Measurements from ENCODE around the gene LCN10. TPM values are rescaled to one million over a fixed set of nuclear protein-coding genes. Genes with fewer than 3 reads are reported as not detected.

Gene LCN10
- total and polyA plus RNA-seq, 3 experiments from 2014 or later, result 0.22 to 1.2 (median 1.1) TPM

DNA sequence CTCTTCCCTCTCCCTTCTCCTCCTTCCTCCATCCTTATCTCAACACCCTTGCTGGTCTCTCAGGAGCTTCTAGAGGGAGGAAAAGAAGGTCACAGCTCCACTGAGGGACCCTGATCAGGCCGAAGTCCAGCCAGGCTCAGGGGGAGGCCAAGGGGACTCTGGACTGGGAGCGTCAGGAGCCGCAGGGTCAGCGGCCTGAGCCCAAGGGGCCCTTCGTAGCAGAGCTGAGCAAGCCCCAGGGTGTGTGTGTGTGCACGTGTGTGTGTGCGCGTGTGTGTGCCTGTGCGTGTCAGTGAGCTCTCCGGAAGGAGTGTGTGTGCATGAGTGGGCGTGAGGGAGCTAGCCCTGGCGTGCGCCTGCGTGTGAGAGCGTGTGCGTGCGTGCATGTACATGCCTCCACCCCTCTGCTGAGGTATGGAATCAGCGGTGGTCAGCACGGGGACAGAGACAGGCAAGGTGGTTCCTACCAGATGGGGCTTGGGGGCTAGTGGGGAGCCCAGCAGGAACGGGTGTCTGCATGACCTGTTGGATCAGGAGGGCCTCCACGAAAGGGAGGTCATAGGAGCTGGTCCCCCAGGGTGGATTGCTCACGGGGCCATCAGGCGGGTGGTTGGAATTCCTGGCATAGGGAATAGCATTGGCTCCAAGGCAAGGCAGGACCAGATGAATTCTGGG lies 45.5 kb downstream of the LCN10 start:
- Mint-ChIP-seq H3K4me3 (no peak overlapping the region), H3K9me3 (no peaks in the 10 kb centered on the region), H3K27me3 (peaks cover 14 to 15% of the 10 kb centered on the region in 2 donors), H3K4me1 (peaks cover 9 to 17% (median 16%) of the 10 kb centered on the region in 3 donors), H3K36me3 (no peaks in the 10 kb centered on the region), H3K27ac (peak overlapping the region in 2 of 8 donors; percentile 21 to 34)
- CTCF ChIA-PET, result interaction anchor here (1.3 kb wide), 1 partner anchor 30 kb away, joined by 3 read pairs; no protein-coding TSS in a partner anchor
- Histone ChIP-seq H3K9me3 (ENCODE audit: low read length) (no peaks in the 10 kb centered on the region), H3K4me3 (ENCODE audit: low read length) (no peak overlapping the region), H3K36me3 (ENCODE audit: insufficient read depth, low read length) (no peaks in the 10 kb centered on the region), H3K4me1 (ENCODE audit: insufficient read depth, low read length) (peaks cover 14% of the 10 kb centered on the region), H3K27me3 (ENCODE audit: insufficient read depth, low read length, poor library complexity, severe bottlenecking) (no peaks in the 10 kb centered on the region), H3K27ac (ENCODE audit: low read depth, low read length) (no peak overlapping the region)
- POLR2A ChIA-PET, result no interaction called here
- DNase-seq, result no peak

DNA sequence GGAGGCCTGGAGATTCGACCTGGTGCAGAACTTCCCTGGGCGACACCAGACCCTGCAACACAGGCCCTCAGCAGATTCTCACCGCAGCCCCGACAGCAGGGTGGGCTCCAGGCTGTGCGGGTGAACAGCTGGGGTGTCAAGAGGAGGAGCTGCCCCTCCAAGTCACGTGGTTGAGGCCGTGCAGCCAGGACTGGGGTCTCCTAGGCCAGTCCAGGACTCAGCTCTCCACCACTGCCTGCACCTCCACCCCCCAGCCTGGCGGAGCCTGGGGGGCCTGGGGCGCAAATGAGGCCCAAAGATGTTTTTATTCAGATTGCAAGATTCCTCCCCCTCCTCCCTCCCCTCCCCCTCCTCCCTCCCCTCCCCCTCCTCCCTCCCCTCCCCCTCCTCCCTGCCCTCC lies 46.2 kb downstream of the LCN10 start:
- H3K27me3 Mint-ChIP-seq, result peaks cover 14 to 15% of the 10 kb centered on the region in 2 donors
- H3K36me3 Mint-ChIP-seq, result no peaks in the 10 kb centered on the region
- H3K4me1 ChIP-seq (ENCODE audit: insufficient read depth, low read length), result peaks cover 14% of the 10 kb centered on the region
- no peak overlapping the region for H3K4me3 Mint-ChIP-seq
- H3K27ac Mint-ChIP-seq, result no peak overlapping the region
- no peaks in the 10 kb centered on the region for H3K9me3 Mint-ChIP-seq
- ChIA-PET POLR2A (no interaction called here), CTCF (interaction anchor here (1.3 kb wide), 1 partner anchor 31 kb away, joined by 3 read pairs; no protein-coding TSS in a partner anchor)
- H3K27ac ChIP-seq (ENCODE audit: low read depth, low read length), result no peak overlapping the region
- H3K4me1 Mint-ChIP-seq, result peaks cover 7 to 13% (median 13%) of the 10 kb centered on the region in 3 donors
- no peaks in the 10 kb centered on the region for H3K9me3 ChIP-seq (ENCODE audit: low read length)
- no peaks in the 10 kb centered on the region for H3K36me3 ChIP-seq (ENCODE audit: insufficient read depth, low read length)
- DNase-seq, result no peak
- no peaks in the 10 kb centered on the region for H3K27me3 ChIP-seq (ENCODE audit: insufficient read depth, low read length, poor library complexity, severe bottlenecking)
- no peak overlapping the region for H3K4me3 ChIP-seq (ENCODE audit: low read length)

DNA sequence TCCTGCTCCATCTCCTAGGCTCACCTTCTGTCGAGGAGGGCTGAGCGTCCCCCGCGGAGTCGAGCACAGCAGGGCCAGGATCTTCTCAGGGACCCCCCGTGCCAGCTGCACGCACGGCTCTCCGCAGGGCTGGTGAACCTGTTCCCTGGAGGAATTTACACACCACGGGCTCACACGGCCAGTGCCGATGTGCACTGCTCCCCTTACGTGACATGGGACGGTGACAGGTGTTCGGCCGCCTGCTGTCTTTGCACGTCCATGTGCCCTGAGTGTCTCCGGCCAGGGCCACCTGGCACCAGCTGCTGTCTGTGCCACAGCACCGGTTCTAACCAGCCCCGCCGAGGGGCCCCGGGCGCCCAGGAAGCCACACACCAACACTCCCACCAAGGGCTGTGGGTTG lies 46.8 kb downstream of the LCN10 start:
- CTCF ChIA-PET, result no interaction called here
- H3K4me1 ChIP-seq (ENCODE audit: insufficient read depth, low read length), result peaks cover 10% of the 10 kb centered on the region

GRCh38 chr9:136695435-136695895 lies 47.3 kb downstream of the LCN10 start:
- Mint-ChIP-seq H3K36me3 (no peaks in the 10 kb centered on the region), H3K9me3 (no peaks in the 10 kb centered on the region), H3K4me3 (no peak overlapping the region), H3K4me1 (peaks cover 1 to 5% (median 4%) of the 10 kb centered on the region in 3 donors), H3K27ac (no peak overlapping the region), H3K27me3 (peaks cover 9 to 15% of the 10 kb centered on the region in 2 donors)
- H3K9me3 ChIP-seq (ENCODE audit: low read length), result no peaks in the 10 kb centered on the region
- no peak for DNase-seq
- ChIA-PET POLR2A (no interaction called here), CTCF (no interaction called here)
- H3K4me1 ChIP-seq (ENCODE audit: insufficient read depth, low read length), result peaks cover 6% of the 10 kb centered on the region
- no peaks in the 10 kb centered on the region for H3K27me3 ChIP-seq (ENCODE audit: insufficient read depth, low read length, poor library complexity, severe bottlenecking)
- H3K4me3 ChIP-seq (ENCODE audit: low read length), result no peak overlapping the region
- H3K27ac ChIP-seq (ENCODE audit: low read depth, low read length), result no peak overlapping the region
- no peaks in the 10 kb centered on the region for H3K36me3 ChIP-seq (ENCODE audit: insufficient read depth, low read length)

More for the DNA sequence above, 46.8 kb downstream of the LCN10 start:
- H3K36me3 Mint-ChIP-seq, result no peaks in the 10 kb centered on the region
- no peaks in the 10 kb centered on the region for H3K9me3 ChIP-seq (ENCODE audit: low read length)
- no peaks in the 10 kb centered on the region for H3K9me3 Mint-ChIP-seq
- no peaks in the 10 kb centered on the region for H3K36me3 ChIP-seq (ENCODE audit: insufficient read depth, low read length)
- H3K27ac Mint-ChIP-seq, result peak overlapping the region in 1 of 8 donors; percentile 14
- DNase-seq, result no peak
- peaks cover 3 to 8% (median 7%) of the 10 kb centered on the region in 3 donors for H3K4me1 Mint-ChIP-seq
- H3K27ac ChIP-seq (ENCODE audit: low read depth, low read length), result no peak overlapping the region
- no peak overlapping the region for H3K4me3 ChIP-seq (ENCODE audit: low read length)
- no peaks in the 10 kb centered on the region for H3K27me3 ChIP-seq (ENCODE audit: insufficient read depth, low read length, poor library complexity, severe bottlenecking)
- H3K27me3 Mint-ChIP-seq, result peaks cover 10 to 15% of the 10 kb centered on the region in 2 donors
- POLR2A ChIA-PET, result no interaction called here
- H3K4me3 Mint-ChIP-seq, result no peak overlapping the region

GRCh38 chr9:136694872-136695247 lies 47.9 kb downstream of the LCN10 start:
- POLR2A ChIA-PET, result no interaction called here
- Mint-ChIP-seq H3K4me1 (peaks cover 0 to 1% (median 0%) of the 10 kb centered on the region in 3 donors), H3K27me3 (peaks cover 9 to 15% of the 10 kb centered on the region in 2 donors), H3K27ac (no peak overlapping the region), H3K36me3 (no peaks in the 10 kb centered on the region), H3K4me3 (no peak overlapping the region), H3K9me3 (no peaks in the 10 kb centered on the region)
- Histone ChIP-seq H3K4me3 (ENCODE audit: low read length) (no peak overlapping the region), H3K9me3 (ENCODE audit: low read length) (no peaks in the 10 kb centered on the region), H3K27ac (ENCODE audit: low read depth, low read length) (no peak overlapping the region), H3K36me3 (ENCODE audit: insufficient read depth, low read length) (no peaks in the 10 kb centered on the region), H3K4me1 (ENCODE audit: insufficient read depth, low read length) (no peaks in the 10 kb centered on the region), H3K27me3 (ENCODE audit: insufficient read depth, low read length, poor library complexity, severe bottlenecking) (no peaks in the 10 kb centered on the region)
- no peak for DNase-seq
- CTCF ChIA-PET, result no interaction called here

GRCh38 chr9:136694163-136694871 lies 48.4 kb downstream of the LCN10 start:
- Histone ChIP-seq H3K27me3 (ENCODE audit: insufficient read depth, low read length, poor library complexity, severe bottlenecking) (no peaks in the 10 kb centered on the region), H3K36me3 (ENCODE audit: insufficient read depth, low read length) (no peaks in the 10 kb centered on the region), H3K27ac (ENCODE audit: low read depth, low read length) (no peak overlapping the region), H3K4me1 (ENCODE audit: insufficient read depth, low read length) (no peaks in the 10 kb centered on the region), H3K4me3 (ENCODE audit: low read length) (no peak overlapping the region), H3K9me3 (ENCODE audit: low read length) (no peaks in the 10 kb centered on the region)
- Mint-ChIP-seq H3K9me3 (no peaks in the 10 kb centered on the region), H3K27me3 (peaks cover 9 to 15% of the 10 kb centered on the region in 2 donors), H3K27ac (no peak overlapping the region), H3K36me3 (no peaks in the 10 kb centered on the region), H3K4me3 (no peak overlapping the region), H3K4me1 (peaks cover 0 to 1% (median 0%) of the 10 kb centered on the region in 3 donors)
- POLR2A ChIA-PET, result no interaction called here
- CTCF ChIA-PET, result no interaction called here
- DNase-seq, result no peak

GRCh38 chr9:136693490-136694162 lies 49.1 kb downstream of the LCN10 start:
- Mint-ChIP-seq H3K4me3 (no peak overlapping the region), H3K27ac (no peak overlapping the region), H3K4me1 (no peaks in the 10 kb centered on the region), H3K27me3 (peaks cover 7 to 15% of the 10 kb centered on the region in 2 donors), H3K36me3 (no peaks in the 10 kb centered on the region), H3K9me3 (no peaks in the 10 kb centered on the region)
- CTCF ChIA-PET, result no interaction called here
- Histone ChIP-seq H3K4me3 (ENCODE audit: low read length) (no peak overlapping the region), H3K27me3 (ENCODE audit: insufficient read depth, low read length, poor library complexity, severe bottlenecking) (no peaks in the 10 kb centered on the region), H3K27ac (ENCODE audit: low read depth, low read length) (no peak overlapping the region), H3K36me3 (ENCODE audit: insufficient read depth, low read length) (no peaks in the 10 kb centered on the region), H3K9me3 (ENCODE audit: low read length) (no peaks in the 10 kb centered on the region), H3K4me1 (ENCODE audit: insufficient read depth, low read length) (no peaks in the 10 kb centered on the region)
- POLR2A ChIA-PET, result no interaction called here
- no peak for DNase-seq

- Mint-ChIP-seq H3K4me3 (no peak overlapping the region), H3K27ac (no peak overlapping the region), H3K27me3 (peaks cover 3 to 15% of the 10 kb centered on the region in 2 donors), H3K9me3 (no peaks in the 10 kb centered on the region), H3K36me3 (no peaks in the 10 kb centered on the region), H3K4me1 (no peaks in the 10 kb centered on the region)
- H3K9me3 ChIP-seq (ENCODE audit: low read length), result no peaks in the 10 kb centered on the region
- ChIA-PET CTCF (no interaction called here), POLR2A (no interaction called here)
- no peaks in the 10 kb centered on the region for H3K4me1 ChIP-seq (ENCODE audit: insufficient read depth, low read length)
- H3K4me3 ChIP-seq (ENCODE audit: low read length), result no peak overlapping the region
- DNase-seq, result no peak
- H3K36me3 ChIP-seq (ENCODE audit: insufficient read depth, low read length), result no peaks in the 10 kb centered on the region
- H3K27ac ChIP-seq (ENCODE audit: low read depth, low read length), result no peak overlapping the region
- H3K27me3 ChIP-seq (ENCODE audit: insufficient read depth, low read length, poor library complexity, severe bottlenecking), result no peaks in the 10 kb centered on the region
These were observed 49.6 kb downstream of the LCN10 start for GRCh38 chr9:136693135-136693489.
